ENCODE measurements around the gene CSPG4. TPM values are rescaled to one million over a fixed set of nuclear protein-coding genes. Genes with fewer than 3 reads are reported as not detected.

Gene CSPG4
- total and polyA plus RNA-seq, 10 of the 15 experiments (the other 5 are each of a cell fraction or from before 2014, with no cell fraction given): 0.02 to 2.2 (median 0.76) TPM

- no peak for FAIRE-seq
- Histone ChIP-seq H3K9me3 (replicated peaks; ENCODE audit: control insufficient read depth, insufficient read depth, low read length) (no peaks in the 10 kb centered on the region), H4K20me1 (ENCODE audit: control insufficient read depth, insufficient read depth) (no peaks in the 10 kb centered on the region), H3K27ac (ENCODE audit: control insufficient read depth, insufficient read depth) (peak overlapping the region; percentile 7; the same call in 1 of the 2 replicates), H2AFZ (ENCODE audit: control insufficient read depth, low read depth, low read length) (peak overlapping the region; percentile 77), H3K4me2 (ENCODE audit: control insufficient read depth, insufficient read depth) (no peak overlapping the region), H3K4me1 (ENCODE audit: control insufficient read depth, insufficient read depth, low read length) (peaks cover 36% of the 10 kb centered on the region), H3K4me3 (no peak overlapping the region), H3K36me3 (ENCODE audit: control insufficient read depth in 2 of 2, insufficient read depth in 2 of 2, low read length in 1 of 2) (no peaks in the 10 kb centered on the region), H3K79me2 (ENCODE audit: control insufficient read depth, insufficient read depth, low read length) (no peaks in the 10 kb centered on the region), H3K9ac (ENCODE audit: control insufficient read depth, insufficient read depth, low read length) (0 out of 2 replicates have a peak overlapping the region, but pooled peaks have one; percentile 15), H3K27me3 (replicated peaks in 1 of 2; ENCODE audit: control insufficient read depth in 2 of 2, insufficient read depth in 2 of 2, low read length in 1 of 2) (no peaks in the 10 kb centered on the region)
- CTCF ChIA-PET: interaction anchor here (1.0 to 2.1 kb wide), 5 partner anchors 8 to 326 kb away, joined by 3 to 12 read pairs (median 4); a partner anchor contains a TSS
- no TSS peak for BruUV-seq (replicated peaks)
- no peak for DNase-seq (ENCODE audit: low read depth, low spot score)
- RAD21 ChIA-PET (ENCODE audit: unreplicated experiment): interaction anchor here (0.9 to 1.6 kb wide), 5 partner anchors 30 to 242 kb away, joined by 3 to 6 read pairs (median 3); partner anchors contain the start of gene SIN3A
- ATAC-seq: no peak
- 42% methylated on average over 14 of the region's 14 CpGs for WGBS (ENCODE audit: insufficient coverage, insufficient replicate concordance, low lambda C conversion rate, missing lambda C conversion rate)
- intact Hi-C loops (cut with micrococcal nuclease; ENCODE audit: unreplicated experiment) (no loop called here), in situ Hi-C loops (cut with MboI) (no loop called here)
- SMC1A ChIA-PET (ENCODE audit: uncharacterized antibody, unreplicated experiment): interaction anchor here (1.1 to 2.7 kb wide), 2 partner anchors 30 to 238 kb away, joined by 4 to 11 read pairs; a partner anchor contains a TSS
- POLR2A ChIA-PET: interaction anchor here (0.6 to 1.0 kb wide), 3 partner anchors 31 to 671 kb away, joined by 3 read pairs; no protein-coding TSS in a partner anchor
- TF ChIP-seq TBL1XR1 (IDR thresholded peaks at IDR 0.05; ENCODE audit: low read depth, low read length) (no peak), TAF1 (IDR thresholded peaks at IDR 0.05; ENCODE audit: borderline replicate concordance, low read depth, low read length) (no peak), IRF5 (IDR thresholded peaks at IDR 0.05; ENCODE audit: borderline replicate concordance) (no peak), PRDM15 (CRISPR knock-in tag; IDR thresholded peaks at IDR 0.05) (no peak), RB1 (IDR thresholded peaks at IDR 0.05; ENCODE audit: borderline replicate concordance) (no peak), RUNX3 (IDR thresholded peaks at IDR 0.05; ENCODE audit: low read length) (no peak), BCL3 (IDR thresholded peaks at IDR 0.05; ENCODE audit: borderline replicate concordance, insufficient read depth, low read depth, low read length, poor library complexity, severe bottlenecking) (no peak), LARP7 (IDR thresholded peaks at IDR 0.05) (no peak), BHLHE40 (IDR thresholded peaks at IDR 0.05; ENCODE audit: borderline replicate concordance in 1 of 2, low read depth in 2 of 2, low read length in 1 of 2) (no peak), ZZZ3 (IDR thresholded peaks at IDR 0.05; ENCODE audit: control insufficient read depth, insufficient read length, low read depth) (no peak), BRCA1 (IDR thresholded peaks at IDR 0.05; ENCODE audit: low read depth, low read length) (no peak), STAT1 (conservative IDR thresholded peaks at IDR 0.05) (no peak), RELA (IDR thresholded peaks at IDR 0.05; ENCODE audit: borderline replicate concordance, partially characterized antibody) (no peak), EED (IDR thresholded peaks at IDR 0.05; ENCODE audit: low read depth) (no peak), SUZ12 (IDR thresholded peaks at IDR 0.05; ENCODE audit: unreplicated experiment) (no peak), GABPA (IDR thresholded peaks at IDR 0.05; ENCODE audit: low read depth) (no peak), RAD21 (IDR thresholded peaks at IDR 0.05; ENCODE audit: insufficient read depth, low read depth, low read length) (no peak), SIX5 (IDR thresholded peaks at IDR 0.05; ENCODE audit: low read depth, low read length, severe bottlenecking) (no peak)
Measured at GRCh38 chr15:75693501-75694240, 19.0 kb downstream of the CSPG4 start.
